HG02973 (cell line): ENCODE data around the gene EMILIN3.

ENCODE experiments used
- ATAC-seq: cut with Tn5 transposase; IDR thresholded peaks from one replicate; pipeline ENCODE4 v1.9.1; 2021; ENCODE audit warnings: moderate library complexity; ENCODE audit not compliant: unreplicated experiment

Gene EMILIN3

GRCh38 chr20:41364967-41365765 lies 1.5 kb downstream of the EMILIN3 start:
- no peak for ATAC-seq

- ATAC-seq = no peak
Observed at GRCh38 chr20:41364236-41364855, 2.3 kb downstream of the EMILIN3 start.

DNA sequence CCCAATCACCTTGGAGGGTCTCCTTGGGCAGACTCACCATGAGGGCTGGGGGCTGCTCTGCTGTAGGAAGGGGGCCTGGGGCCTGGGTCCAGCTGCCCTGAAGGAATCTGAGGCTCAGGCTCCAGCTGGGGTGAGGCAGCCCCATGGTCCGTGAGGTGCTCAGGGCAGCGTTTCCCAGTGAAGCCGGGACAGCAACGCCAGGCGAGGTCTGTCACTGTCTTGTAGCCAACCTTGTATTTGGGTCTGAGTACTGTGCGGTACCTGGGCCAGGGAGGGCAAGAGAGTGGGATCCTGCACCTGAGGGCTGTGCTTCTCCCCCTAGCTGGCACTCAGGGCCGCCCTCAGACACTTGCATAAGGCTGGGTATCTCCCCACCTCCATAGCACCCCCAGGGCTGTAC lies 3.0 kb downstream of the EMILIN3 start:
- no peak for ATAC-seq

GRCh38 chr20:41362748-41363140 lies 3.9 kb downstream of the EMILIN3 start:
- ATAC-seq = no peak

- ATAC-seq = no peak
Observed at GRCh38 chr20:41361757-41362747, 4.6 kb downstream of the EMILIN3 start.

DNA sequence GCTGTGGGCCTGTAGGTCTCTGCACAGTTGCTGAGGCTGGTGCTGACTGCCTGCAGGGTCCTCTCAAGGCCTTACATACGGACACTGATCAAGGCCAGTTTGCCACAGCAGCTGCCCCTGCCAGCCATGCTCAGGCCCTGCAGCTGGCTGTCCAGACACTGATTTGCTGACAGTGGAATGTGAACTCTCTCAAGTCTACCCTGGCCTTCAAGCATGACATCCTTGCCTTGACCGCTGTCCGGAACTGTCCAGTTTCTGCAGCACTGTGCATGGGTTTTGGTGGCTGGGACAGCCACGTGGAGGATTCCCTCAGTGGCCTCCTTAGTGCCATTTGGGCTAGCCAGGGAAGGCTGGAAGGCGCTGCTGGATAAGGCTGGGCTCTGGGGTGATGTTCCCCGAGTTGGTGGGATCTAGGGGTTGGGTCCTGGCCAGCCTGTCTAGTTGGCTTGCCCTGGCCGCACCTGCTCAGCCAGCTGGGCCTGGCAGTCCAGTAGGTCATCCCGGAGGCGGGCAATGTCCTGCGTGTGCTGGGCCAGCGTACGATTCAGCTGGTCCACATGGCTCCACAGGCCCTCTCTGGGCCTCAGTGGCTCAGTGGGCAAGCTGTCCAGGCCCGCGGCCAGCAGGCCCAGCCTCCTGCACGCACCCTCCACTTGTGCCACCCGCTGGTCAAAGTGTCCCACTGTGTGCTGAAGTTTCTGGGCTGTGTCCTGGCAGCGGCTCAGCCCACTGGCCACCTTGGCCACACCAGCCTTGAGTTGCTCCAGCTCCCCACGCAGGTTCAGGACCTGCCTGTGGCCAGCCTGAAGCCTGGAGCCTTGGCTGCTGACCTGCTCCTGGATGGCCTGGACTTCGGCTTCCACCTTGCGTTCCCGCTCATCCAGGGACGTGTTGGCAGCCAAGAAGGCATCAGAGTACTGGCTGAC lies 5.5 kb downstream of the EMILIN3 start:
- no peak for ATAC-seq

DNA sequence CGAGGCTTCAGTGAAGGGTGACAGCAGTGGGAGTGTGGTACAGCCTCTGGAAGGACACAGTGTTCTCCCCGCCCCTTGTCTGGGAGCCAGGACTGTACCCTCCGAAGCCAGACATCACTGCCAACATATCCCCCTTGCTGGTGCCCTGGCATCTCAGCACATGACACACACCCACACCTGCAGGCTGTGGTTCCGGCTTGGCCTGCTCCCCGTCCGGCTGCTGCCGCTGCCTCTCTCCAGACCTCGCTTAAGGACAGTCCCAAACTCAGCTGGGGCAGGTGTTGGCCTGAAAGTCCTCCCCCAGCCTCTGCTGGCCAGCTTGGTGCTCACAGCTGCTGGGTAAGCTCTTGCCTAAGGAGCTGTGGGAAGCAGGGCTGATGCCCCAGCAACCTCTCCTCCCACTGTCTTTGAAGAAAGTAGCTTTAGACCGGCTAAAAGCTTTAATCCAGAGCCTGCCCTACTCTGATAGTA lies 7.0 kb downstream of the EMILIN3 start:
- ATAC-seq = no peak

DNA sequence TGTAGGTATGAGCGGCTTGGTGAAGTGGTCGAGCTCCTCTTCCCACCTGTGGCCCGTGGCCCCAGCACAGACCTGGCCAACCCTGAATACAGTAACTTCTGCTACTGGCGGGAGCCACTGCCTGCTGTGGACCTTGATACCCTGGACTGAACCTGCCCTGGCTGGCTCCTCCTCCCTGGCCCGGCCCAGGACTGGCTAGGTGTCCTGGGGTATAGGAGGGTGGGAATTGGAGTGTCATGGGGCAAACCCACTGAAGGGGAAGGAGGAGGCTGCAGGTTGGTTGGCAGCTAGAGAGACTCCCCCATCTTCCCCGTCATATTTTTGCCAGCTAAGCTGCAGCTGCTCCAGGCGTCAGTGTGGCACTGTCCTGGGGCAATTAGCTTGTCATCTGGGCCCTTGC lies 7.9 kb downstream of the EMILIN3 start:
- ATAC-seq = no peak

- ATAC-seq = no peak
Observed at GRCh38 chr20:41358230-41358629, 8.4 kb downstream of the EMILIN3 start.

GRCh38 chr20:41357424-41358163 lies 9.0 kb downstream of the EMILIN3 start:
- no peak for ATAC-seq

- no peak for ATAC-seq
Observed at GRCh38 chr20:41356951-41357350, 9.7 kb downstream of the EMILIN3 start.

DNA sequence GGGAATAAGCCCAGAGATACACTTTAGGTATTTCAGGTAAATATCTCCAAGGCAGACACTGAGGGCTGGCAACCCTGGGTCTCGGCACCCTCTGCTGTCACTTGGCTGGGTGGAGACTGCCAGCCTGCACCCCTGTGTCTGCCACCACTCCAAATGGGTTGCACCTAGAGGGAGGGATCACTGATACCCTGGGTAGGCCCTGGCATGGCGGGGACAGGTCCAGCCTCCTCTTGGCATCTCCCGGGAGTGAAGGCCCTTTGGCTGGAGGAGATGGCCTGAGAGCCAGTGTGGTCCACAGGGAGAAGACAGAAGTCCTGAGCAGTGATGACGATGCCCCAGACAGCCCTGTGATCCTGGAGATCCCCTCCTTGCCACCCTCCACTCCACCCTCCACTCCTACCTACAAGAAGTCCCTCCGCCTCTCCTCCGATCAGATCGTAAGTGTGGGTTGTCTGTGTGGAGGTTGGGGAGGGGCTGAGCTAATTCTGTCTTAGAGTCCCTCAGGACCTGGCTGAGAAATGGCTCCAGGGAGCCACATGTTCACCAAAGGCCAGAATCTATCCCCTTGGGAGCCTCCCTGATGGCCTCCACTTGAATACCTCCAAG lies 10.9 kb downstream of the EMILIN3 start:
- ATAC-seq = no peak

GRCh38 chr20:41355192-41355591 lies 11.4 kb downstream of the EMILIN3 start:
- ATAC-seq = no peak

DNA sequence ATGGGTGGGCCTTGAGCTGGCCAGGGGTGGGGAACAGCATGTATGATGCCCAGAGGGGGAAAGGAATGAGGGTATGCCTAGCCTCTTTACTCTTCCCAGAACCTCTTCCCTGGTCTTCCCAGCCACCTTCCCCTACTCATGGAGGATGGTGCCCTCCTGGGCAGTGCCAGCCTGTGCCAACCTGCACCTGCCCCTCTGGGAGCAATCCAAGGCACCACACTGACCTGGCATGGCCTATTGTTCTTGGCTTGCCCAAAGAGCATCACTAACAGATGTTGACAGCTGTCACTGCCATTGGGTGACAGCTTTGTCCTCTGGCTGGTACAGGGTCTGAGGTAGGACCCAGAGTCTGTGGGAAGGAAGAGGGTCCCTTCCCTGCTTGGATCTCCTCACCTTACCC lies 13.1 kb downstream of the EMILIN3 start:
- no peak for ATAC-seq

DNA sequence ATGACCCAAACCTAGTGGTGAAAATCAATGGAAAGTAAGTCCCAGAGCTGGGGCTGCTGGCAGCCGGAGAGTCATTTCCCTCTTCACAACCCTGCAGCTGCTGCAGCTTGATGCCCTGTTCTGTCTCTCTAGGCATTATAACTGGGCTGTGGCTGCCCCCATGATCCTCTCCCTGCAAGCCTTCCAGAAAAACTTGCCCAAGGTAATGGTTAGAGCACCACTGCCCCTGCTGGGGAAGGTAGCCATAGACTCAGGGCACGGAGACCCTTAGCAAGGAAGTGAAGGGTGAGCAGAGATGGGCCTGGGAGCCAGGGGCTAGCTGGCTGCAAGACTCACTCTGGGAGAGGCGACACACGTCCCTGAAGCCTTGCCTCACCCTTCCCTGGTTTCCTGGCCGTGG lies 14.0 kb downstream of the EMILIN3 start:
- no peak for ATAC-seq

DNA sequence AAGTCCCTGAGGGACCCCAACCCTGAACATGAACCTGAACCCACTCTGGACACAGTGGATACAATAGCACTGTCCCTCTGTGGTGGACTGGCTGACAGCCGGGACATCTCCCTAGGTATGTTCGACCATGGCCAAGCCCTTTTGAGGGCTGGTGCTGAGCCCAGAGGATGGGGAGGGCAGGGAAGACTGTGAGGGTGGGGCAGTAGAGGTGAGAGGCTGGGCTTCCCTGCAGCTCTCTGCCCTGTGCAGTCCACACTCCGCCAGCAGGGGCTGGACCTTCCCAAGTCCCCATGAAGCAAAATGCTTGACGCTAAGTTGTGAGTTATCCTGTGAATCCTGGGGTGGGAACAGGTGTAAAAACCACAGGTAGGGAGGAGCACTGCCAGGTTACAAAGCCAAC lies 14.5 kb downstream of the EMILIN3 start:
- no peak for ATAC-seq

GRCh38 chr20:41350408-41350962 lies 16.1 kb downstream of the EMILIN3 start:
- no peak for ATAC-seq

- no peak for ATAC-seq
Observed at GRCh38 chr20:41349943-41350342, 16.7 kb downstream of the EMILIN3 start.

- no peak for ATAC-seq
Observed at GRCh38 chr20:41349266-41349665, 17.4 kb downstream of the EMILIN3 start.
